Breast epithelium (tissue), 4 donors: ENCODE measurements around the gene MRPL21. TPM values are rescaled to one million over a fixed set of nuclear protein-coding genes. Genes with fewer than 3 reads are reported as not detected.

Experiments used
- DNase-seq, 2 donors: peaks; one replicate each; pipeline ENCODE4 v3.0.0-alpha.2; 2019; ENCODE audit warnings: low spot score in 2 of 2
- H3K27ac ChIP-seq, 2 donors: fragments of 200-600 bp; sonication (generic) in 1 of 2; one replicate each; pipeline ENCODE4 v1.5.1; 2016 to 2019; ENCODE audit warnings: mild to moderate bottlenecking in 1 of 2
- H3K27me3 ChIP-seq, 2 donors: fragments of 200-600 bp; sonication (generic) in 1 of 2; one replicate each; pipeline versions ENCODE4 v1.5.1 to v1.6.0; 2017 to 2019; ENCODE audit warnings: control low read depth in 1 of 2, mild to moderate bottlenecking in 1 of 2
- H3K36me3 ChIP-seq: fragments of 200-600 bp; one replicate; pipeline ENCODE4 v1.5.1; 2019
- H3K4me1 ChIP-seq, 2 donors: fragments of 200-600 bp; sonication (generic); one replicate each; pipeline ENCODE4 v1.5.1; 2016 to 2019; ENCODE audit warnings: control low read depth in 1 of 2
- H3K4me3 ChIP-seq, 3 donors: fragments of 200-600 bp; sonication (generic); 1 replicate in 2 of 3; 2 replicates in 1 of 3; pipeline ENCODE4 v1.5.1; 2016 to 2019; ENCODE audit warnings: mild to moderate bottlenecking in 3 of 3, moderate library complexity in 2 of 3
- H3K9me3 ChIP-seq, 2 donors: fragments of 200-600 bp; sonication (generic) in 1 of 2; one replicate each; pipeline ENCODE4 v1.5.1; 2016 to 2019; ENCODE audit warnings: control low read depth in 1 of 2
- POLR2A ChIP-seq: fragments of 450-650 bp; IDR thresholded peaks from one replicate; pipeline ENCODE4 v1.6.1; 2016; ENCODE audit warnings: antibody characterized with exemption, mild to moderate bottlenecking, moderate library complexity
- POLR2AphosphoS5 ChIP-seq, 3 donors: sonication (generic); formaldehyde crosslinking; IDR thresholded peaks; one replicate each; pipeline ENCODE4 v1.6.1; 2017; ENCODE audit warnings: antibody characterized with exemption in 3 of 3
- intact Hi-C: fragments of 100-400 bp; cut with DNase I; formaldehyde crosslinking; loops from one replicate; pipeline ENCODE4 v1.15.1; 2023; ENCODE audit warnings: low total_unique reads
- total RNA-seq, 3 donors: library from RNA; depleted of rRNA; stranded (reverse); fragments of >200 nt; gene quantifications; one replicate each; pipeline ENCODE4 v1.1.0, GENCODE V29; 2016
- TF ChIP-seq, protein P1 (sequence below), 3 donors: fragments of 450-650 bp; IDR thresholded peaks; one replicate each; pipeline ENCODE4 v1.5.1; 2016 to 2017; ENCODE audit warnings: antibody characterized with exemption in 3 of 3, mild to moderate bottlenecking in 3 of 3, moderate library complexity in 3 of 3

The MRPL21 gene
- total RNA-seq, 3 donors from 2014 or later: 44.3 to 89.1 (median 51.7) TPM

DNA sequence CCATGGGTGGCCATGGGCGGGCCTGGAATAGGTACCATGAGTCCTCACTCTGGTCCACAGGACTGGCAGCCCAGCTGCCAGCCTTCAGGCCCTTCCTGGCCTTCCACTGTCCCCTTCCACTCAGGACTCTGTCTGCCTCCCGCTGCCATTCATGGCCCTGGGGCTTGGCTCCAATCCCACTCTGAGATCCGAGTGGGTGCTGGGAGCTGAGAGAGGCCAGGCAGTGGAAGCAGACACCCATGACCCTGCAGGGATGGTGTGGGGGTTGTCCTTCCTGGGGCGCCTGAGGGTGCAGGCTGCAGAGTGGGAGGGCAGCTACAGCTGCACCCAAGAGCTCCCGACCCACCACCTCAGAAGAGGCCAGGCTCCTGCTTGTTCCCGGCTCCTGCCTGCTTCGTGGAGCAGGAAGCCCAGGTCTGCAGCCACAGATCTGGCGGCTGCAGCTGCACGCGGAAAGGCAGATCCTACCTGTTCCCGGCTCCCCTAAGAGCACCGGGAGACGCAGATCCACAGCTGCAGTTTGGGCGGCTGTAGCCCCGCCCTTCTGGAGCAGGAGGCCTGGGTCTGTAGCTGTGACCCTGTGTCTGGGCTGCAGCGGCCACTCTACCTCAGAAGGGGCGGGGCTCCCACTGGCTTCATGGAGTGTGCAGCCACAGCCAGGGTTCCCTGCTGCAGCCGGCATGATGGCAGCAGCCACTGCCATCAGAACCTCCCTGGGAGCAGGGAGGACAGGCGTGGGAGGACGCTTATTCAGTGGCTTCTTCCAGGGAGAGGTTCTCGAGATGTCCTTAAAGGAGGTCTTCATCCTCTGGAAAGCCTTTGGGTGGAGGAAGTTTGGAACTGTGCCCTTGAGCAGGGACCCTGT lies 27.6 kb upstream of the MRPL21 start:
- Histone ChIP-seq H3K27ac (no peak overlapping the region), H3K27me3 (no peaks in the 10 kb centered on the region), H3K4me1 (no peaks in the 10 kb centered on the region), H3K4me3 (no peak overlapping the region), H3K36me3 (no peaks in the 10 kb centered on the region), H3K9me3 (peaks cover 2% of the 10 kb centered on the region in 2 donors)
- DNase-seq: no peak
- intact Hi-C loops: loop anchor here (1.0 kb wide), 1 partner anchor 22 kb away; no protein-coding TSS in a partner anchor
- TF ChIP-seq POLR2A: no peak
- TF ChIP-seq POLR2AphosphoS5 (IDR thresholded peaks at IDR 0.05): no peak
- TF ChIP-seq, protein P1, sequence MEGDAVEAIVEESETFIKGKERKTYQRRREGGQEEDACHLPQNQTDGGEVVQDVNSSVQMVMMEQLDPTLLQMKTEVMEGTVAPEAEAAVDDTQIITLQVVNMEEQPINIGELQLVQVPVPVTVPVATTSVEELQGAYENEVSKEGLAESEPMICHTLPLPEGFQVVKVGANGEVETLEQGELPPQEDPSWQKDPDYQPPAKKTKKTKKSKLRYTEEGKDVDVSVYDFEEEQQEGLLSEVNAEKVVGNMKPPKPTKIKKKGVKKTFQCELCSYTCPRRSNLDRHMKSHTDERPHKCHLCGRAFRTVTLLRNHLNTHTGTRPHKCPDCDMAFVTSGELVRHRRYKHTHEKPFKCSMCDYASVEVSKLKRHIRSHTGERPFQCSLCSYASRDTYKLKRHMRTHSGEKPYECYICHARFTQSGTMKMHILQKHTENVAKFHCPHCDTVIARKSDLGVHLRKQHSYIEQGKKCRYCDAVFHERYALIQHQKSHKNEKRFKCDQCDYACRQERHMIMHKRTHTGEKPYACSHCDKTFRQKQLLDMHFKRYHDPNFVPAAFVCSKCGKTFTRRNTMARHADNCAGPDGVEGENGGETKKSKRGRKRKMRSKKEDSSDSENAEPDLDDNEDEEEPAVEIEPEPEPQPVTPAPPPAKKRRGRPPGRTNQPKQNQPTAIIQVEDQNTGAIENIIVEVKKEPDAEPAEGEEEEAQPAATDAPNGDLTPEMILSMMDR (IDR thresholded peaks at IDR 0.05): no peak

DNA sequence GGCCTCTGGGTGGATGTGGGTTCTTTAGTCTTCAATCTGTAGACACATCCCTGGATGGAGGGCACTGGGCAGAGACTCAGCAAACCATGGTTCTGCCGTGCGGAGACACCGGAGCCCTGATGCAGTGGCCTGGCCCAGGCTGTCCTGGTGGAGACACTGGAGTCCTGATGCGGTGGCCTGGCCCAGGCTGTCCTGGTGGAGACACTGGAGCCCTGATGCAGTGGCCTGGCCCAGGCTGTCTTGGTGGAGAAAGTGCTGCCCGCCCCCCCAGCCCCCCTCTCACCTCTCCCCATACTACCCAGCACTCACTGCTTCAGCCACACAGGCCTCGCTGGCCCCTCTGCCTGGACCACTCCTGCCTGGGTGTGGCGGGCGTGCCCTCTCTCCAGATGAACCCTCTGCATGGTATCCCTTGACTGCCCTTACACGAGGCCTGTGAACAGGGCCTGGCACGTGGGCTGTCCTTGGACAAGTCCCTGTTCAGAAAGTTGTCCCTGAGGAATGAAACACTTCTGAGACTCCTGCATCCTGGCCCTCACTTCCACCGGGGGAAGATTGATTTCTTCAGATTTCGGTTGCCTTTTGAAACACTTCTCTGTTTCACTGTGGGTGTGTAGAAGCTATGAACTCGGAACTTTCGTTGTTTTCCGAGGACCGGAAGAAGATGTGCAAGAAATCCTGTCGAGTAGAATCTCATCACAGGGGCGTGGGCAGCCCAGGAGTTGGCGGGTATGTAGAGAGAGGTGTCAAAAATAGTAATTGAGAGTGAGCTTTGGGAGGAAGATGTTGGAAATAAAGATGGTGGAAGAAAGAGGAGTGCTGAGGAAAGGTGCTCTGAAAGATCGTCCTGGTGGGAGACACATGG lies 26.3 kb upstream of the MRPL21 start:
- H3K4me1 ChIP-seq: no peaks in the 10 kb centered on the region
- TF ChIP-seq POLR2AphosphoS5 (IDR thresholded peaks at IDR 0.05) (no peak), POLR2A (no peak)
- TF ChIP-seq, protein P1 (IDR thresholded peaks at IDR 0.05): no peak
- peaks cover 14 to 15% of the 10 kb centered on the region in 2 donors for H3K9me3 ChIP-seq
- no peak for DNase-seq
- H3K4me3 ChIP-seq: no peak overlapping the region
- H3K27ac ChIP-seq: no peak overlapping the region
- H3K27me3 ChIP-seq: no peaks in the 10 kb centered on the region
- intact Hi-C loops: no loop called here
- no peaks in the 10 kb centered on the region for H3K36me3 ChIP-seq

DNA sequence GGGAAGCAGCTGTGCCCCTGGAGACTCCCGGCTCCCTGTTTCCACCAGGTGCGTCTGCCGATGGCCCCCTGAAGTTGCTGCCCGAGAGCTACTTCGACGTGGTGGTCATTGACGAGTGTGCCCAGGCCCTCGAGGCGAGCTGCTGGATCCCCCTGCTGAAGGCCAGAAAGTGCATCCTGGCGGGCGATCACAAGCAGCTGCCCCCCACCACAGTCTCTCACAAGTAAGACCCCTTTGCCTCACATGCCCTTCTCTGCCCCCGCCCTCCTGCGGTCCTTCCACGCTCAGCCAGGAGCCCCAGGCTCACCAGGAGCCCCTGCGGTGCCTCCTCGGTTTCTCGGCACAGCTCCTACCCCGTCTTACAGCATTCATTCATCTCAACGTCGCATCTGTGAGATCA lies 25.5 kb upstream of the MRPL21 start:
- Histone ChIP-seq H3K27me3 (no peaks in the 10 kb centered on the region), H3K4me1 (no peaks in the 10 kb centered on the region), H3K9me3 (peaks cover 14 to 17% of the 10 kb centered on the region in 2 donors), H3K4me3 (no peak overlapping the region), H3K27ac (no peak overlapping the region), H3K36me3 (no peaks in the 10 kb centered on the region)
- TF ChIP-seq POLR2A (no peak), POLR2AphosphoS5 (IDR thresholded peaks at IDR 0.05) (no peak)
- TF ChIP-seq, protein P1 (IDR thresholded peaks at IDR 0.05): no peak
- DNase-seq: no peak
- intact Hi-C loops: no loop called here

DNA sequence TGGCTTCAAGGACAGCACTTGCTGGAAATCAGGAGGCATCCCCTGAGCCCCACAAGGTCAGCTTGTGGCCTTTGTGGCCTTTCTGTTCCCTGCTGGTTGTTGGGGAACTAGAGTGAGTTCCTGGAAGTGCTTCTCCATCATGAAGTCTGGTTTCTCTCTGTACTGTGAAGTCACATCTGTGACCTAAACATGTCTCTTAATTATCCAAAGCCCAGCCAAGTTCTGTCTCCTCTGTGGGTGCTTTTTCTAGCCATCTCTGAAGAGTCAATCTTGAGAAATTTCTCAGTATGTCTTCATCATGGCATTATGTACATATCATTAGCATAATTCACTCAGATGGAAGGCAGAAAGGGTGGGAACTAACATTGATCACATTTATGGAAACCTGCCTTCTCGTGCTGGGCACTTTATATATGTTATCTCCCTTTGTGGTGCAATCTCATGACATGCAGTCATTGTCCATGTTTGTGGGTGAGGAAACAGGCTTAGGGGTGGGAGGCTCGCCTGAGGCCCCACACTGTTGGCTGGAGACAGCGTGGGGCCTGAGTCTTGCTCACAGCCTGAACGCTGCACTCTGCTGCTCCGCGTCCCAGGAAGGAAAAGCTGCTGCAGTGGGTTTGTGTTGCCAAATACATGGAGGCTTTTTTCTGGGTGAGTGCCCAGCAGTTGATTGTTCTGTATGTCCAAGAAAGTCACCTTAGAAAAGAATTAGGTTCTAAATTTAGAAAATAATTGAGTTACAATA lies 24.7 kb upstream of the MRPL21 start:
- Histone ChIP-seq H3K27me3 (no peaks in the 10 kb centered on the region), H3K36me3 (no peaks in the 10 kb centered on the region), H3K4me1 (no peaks in the 10 kb centered on the region), H3K4me3 (no peak overlapping the region), H3K9me3 (peaks cover 14 to 17% of the 10 kb centered on the region in 2 donors), H3K27ac (no peak overlapping the region)
- no peak for DNase-seq
- intact Hi-C loops: no loop called here
- no peak for TF ChIP-seq POLR2A
- TF ChIP-seq, protein P1 (IDR thresholded peaks at IDR 0.05): no peak
- TF ChIP-seq POLR2AphosphoS5 (IDR thresholded peaks at IDR 0.05): no peak
